T-cell (primary cell): Measurements from ENCODE around the gene ARID4B. TPM values are rescaled to one million over a fixed set of nuclear protein-coding genes. Genes with fewer than 3 reads are reported as not detected.
A peak's percentile ranks its signal among the peaks of the same experiment; 100 is the strongest.

Experiments
- ATAC-seq, 4 experiments: fragments of 200-7000 bp in 3 of 4; fragments of 150-1000 bp in 1 of 4; cut with Tn5 transposase; replicated peaks in 1 of 4; 1 replicate in 3 of 4; 2 replicates in 1 of 4; pipeline ENCODE4 v1.10.0; 2021; ENCODE audit warnings: moderate library complexity in 3 of 4, mild to moderate bottlenecking in 2 of 4, moderate number of reproducible peaks in 1 of 4
- CTCF ChIA-PET, 2 donors: fragments of 300-600 bp; sonication (Branson Sonifier 250); formaldehyde crosslinking; loops; one replicate each; lab custom pipeline; 2022; ENCODE audit warnings: antibody characterized with exemption in 2 of 2; lab: Charles Lee
- POLR2A ChIA-PET, 2 donors: fragments of 300-600 bp; sonication (Branson Sonifier 250); formaldehyde crosslinking; loops; one replicate each; lab custom pipeline; 2022; ENCODE audit warnings: antibody characterized with exemption in 2 of 2; lab: Charles Lee
- DNase-seq, 35 experiments: peaks; one replicate each; pipeline versions ENCODE4 v3.0.0 to v3.0.0-alpha.2; 2013 to 2023
- H3K27ac ChIP-seq: one replicate; pipeline ENCODE4 v1.5.1; 2013; ENCODE audit warnings: low read length
- H3K27me3 ChIP-seq, 2 experiments: replicated peaks in 1 of 2; 1 replicate in 1 of 2; 2 replicates in 1 of 2; pipeline versions ENCODE4 v1.6.1 to v1.7.0; 2013; ENCODE audit warnings: low read length in 1 of 2, mixed read lengths in 1 of 2; ENCODE audit not compliant: control insufficient read depth in 2 of 2, insufficient read depth in 2 of 2; ENCODE audit errors: extremely low read depth in 1 of 2
- H3K36me3 ChIP-seq, 2 donors: 1 replicate in 1 of 2; 2 replicates in 1 of 2; pipeline versions ENCODE4 v1.6.1 to v1.7.0; 2013; ENCODE audit warnings: low read length in 1 of 2; ENCODE audit not compliant: control insufficient read depth in 2 of 2, insufficient read depth in 1 of 2; ENCODE audit errors: extremely low read depth in 1 of 2
- H3K4me1 ChIP-seq, 2 experiments: 1 replicate in 1 of 2; 2 replicates in 1 of 2; pipeline versions ENCODE4 v1.6.1 to v1.7.0; 2013; ENCODE audit warnings: low read length in 2 of 2, mixed read lengths in 1 of 2; ENCODE audit not compliant: insufficient read depth in 2 of 2, control insufficient read depth in 1 of 2; ENCODE audit errors: extremely low read depth in 1 of 2
- H3K4me3 ChIP-seq, 2 donors: 1 replicate in 1 of 2; 2 replicates in 1 of 2; pipeline versions ENCODE4 v1.5.1 to v1.7.0; 2013; ENCODE audit warnings: mild to moderate bottlenecking in 2 of 2, low read length in 1 of 2, moderate library complexity in 1 of 2; ENCODE audit not compliant: control insufficient read depth in 1 of 2; ENCODE audit errors: extremely low read depth in 1 of 2
- H3K9me3 ChIP-seq: 2 replicates; pipeline ENCODE4 v1.7.0; 2013
- H3K27ac Mint-ChIP-seq, 2 donors: one replicate each; pipeline ENCODE4 v1.8.0; 2020 to 2021; ENCODE audit warnings: mild to moderate bottlenecking in 2 of 2, mixed read lengths in 2 of 2
- H3K27me3 Mint-ChIP-seq, 2 donors: one replicate each; pipeline ENCODE4 v1.8.0; 2021 to 2022; ENCODE audit warnings: mixed read lengths in 2 of 2
- H3K36me3 Mint-ChIP-seq: one replicate; pipeline ENCODE4 v1.8.0; 2021; ENCODE audit warnings: mixed read lengths
- H3K4me1 Mint-ChIP-seq, 3 donors: one replicate each; pipeline ENCODE4 v1.8.0; 2020 to 2022; ENCODE audit warnings: mixed read lengths in 3 of 3, mild to moderate bottlenecking in 1 of 3
- H3K4me3 Mint-ChIP-seq, 3 donors: one replicate each; pipeline ENCODE4 v1.8.0; 2020 to 2022; ENCODE audit warnings: mild to moderate bottlenecking in 3 of 3, mixed read lengths in 3 of 3, moderate library complexity in 3 of 3
- H3K9me3 Mint-ChIP-seq, 3 donors: one replicate each; pipeline ENCODE4 v1.8.0; 2020 to 2022; ENCODE audit warnings: mixed read lengths in 3 of 3
- WGBS: methylation state at CpG from one replicate; pipeline ENCODE4 v1.1.5; 2013; ENCODE audit warnings: missing lambda C conversion rate; ENCODE audit not compliant: insufficient coverage; 5-methylcytosine and 5-hydroxymethylcytosine counted together
- total RNA-seq, 35 experiments: library from RNA in 6 of 35; stranded (reverse) in 6 of 35; fragments of 120-200 nt in 1 of 35; gene quantifications; one replicate each; pipeline versions ENCODE4 v1.2.1 to v1.2.4 and lab custom pipeline; 2013 to 2026

The ARID4B gene
- total RNA-seq, 5 donors from 2014 or later (not counting 1 experiment from before 2014, with no cell fraction given) = 70.4 to 151 (median 79.1) TPM

DNA sequence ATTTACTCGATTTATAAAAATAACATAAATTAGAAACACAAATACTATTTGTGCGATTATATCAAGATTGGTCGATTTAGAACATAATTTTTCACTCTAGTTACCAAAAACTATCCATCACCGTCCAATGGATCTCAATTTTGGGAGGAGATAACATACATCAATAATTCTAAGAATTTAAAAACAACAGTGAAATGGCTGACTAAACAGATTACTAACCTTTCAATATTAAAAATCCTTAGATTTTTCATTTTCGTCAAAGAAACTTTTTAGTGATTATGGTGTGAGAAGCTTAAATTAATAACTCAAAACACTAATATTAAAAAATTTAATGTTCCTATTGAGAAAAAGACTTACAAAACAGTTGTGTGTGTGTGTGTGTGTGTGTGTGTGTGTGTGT, 91.9 kb downstream of the ARID4B start:
- POLR2A ChIA-PET = interaction anchor here in 1 of 2 donors (0.7 kb wide), 1 partner anchor 96 kb away, joined by 3 read pairs; no protein-coding TSS in a partner anchor
- no peak overlapping the region for H3K27ac Mint-ChIP-seq

GRCh38 chr1:235229868-235230267, 98.1 kb downstream of the ARID4B start:
- DNase-seq = no peak
- CTCF ChIA-PET = interaction anchor here in 1 of 2 donors (0.6 to 1.4 kb wide), 3 partner anchors 10 to 92 kb away, joined by 3 to 5 read pairs (median 4); no protein-coding TSS in a partner anchor
- 95% methylated on average over 2 of the region's 2 CpGs for WGBS
- H3K4me3 ChIP-seq = no peak overlapping the region
- POLR2A ChIA-PET = interaction anchor here (0.6 kb wide), 5 partner anchors 13 to 1357 kb away, joined by 3 to 5 read pairs (median 4); no protein-coding TSS in a partner anchor
- peaks cover 3 to 57% of the 10 kb centered on the region in 2 donors for H3K36me3 ChIP-seq
- Mint-ChIP-seq H3K36me3 (peaks cover 28% of the 10 kb centered on the region), H3K4me1 (peaks cover 0 to 7% (median 6%) of the 10 kb centered on the region in 3 donors), H3K9me3 (no peaks in the 10 kb centered on the region), H3K27me3 (no peaks in the 10 kb centered on the region), H3K4me3 (no peak overlapping the region), H3K27ac (no peak overlapping the region)
- ATAC-seq = no peak
- no peaks in the 10 kb centered on the region for H3K27me3 ChIP-seq
- H3K27ac ChIP-seq = no peak overlapping the region
- no peaks in the 10 kb centered on the region for H3K4me1 ChIP-seq
- no peaks in the 10 kb centered on the region for H3K9me3 ChIP-seq

More for the DNA sequence above, 91.9 kb downstream of the ARID4B start:
- CTCF ChIA-PET = interaction anchor here in 1 of 2 donors (0.6 to 1.5 kb wide), 2 partner anchors 88 to 181 kb away, joined by 3 read pairs; no protein-coding TSS in a partner anchor
- WGBS = no CpG with 5 or more reads among the region's 5 CpGs
- Histone ChIP-seq H3K4me3 (no peak overlapping the region), H3K9me3 (no peaks in the 10 kb centered on the region), H3K36me3 (peaks cover 3 to 52% of the 10 kb centered on the region in 2 donors), H3K27me3 (no peaks in the 10 kb centered on the region), H3K27ac (no peak overlapping the region), H3K4me1 (peaks cover 0 to 8% of the 10 kb centered on the region in 2 experiments)
- Mint-ChIP-seq H3K9me3 (no peaks in the 10 kb centered on the region), H3K4me1 (peaks cover 21 to 26% (median 22%) of the 10 kb centered on the region in 3 donors), H3K27me3 (no peaks in the 10 kb centered on the region), H3K36me3 (peaks cover 37% of the 10 kb centered on the region), H3K4me3 (no peak overlapping the region)
- no peak for DNase-seq
- no peak for ATAC-seq

GRCh38 chr1:235227414-235227813, 100.6 kb downstream of the ARID4B start:
- Histone ChIP-seq H3K27ac (no peak overlapping the region), H3K9me3 (no peaks in the 10 kb centered on the region), H3K27me3 (no peaks in the 10 kb centered on the region), H3K4me1 (no peaks in the 10 kb centered on the region), H3K36me3 (peaks cover 0 to 57% of the 10 kb centered on the region in 2 donors), H3K4me3 (no peak overlapping the region)
- DNase-seq (no peak), ATAC-seq (no peak)
- no CpG with 5 or more reads among the region's 1 CpG for WGBS
- ChIA-PET POLR2A (interaction anchor here (0.6 to 0.7 kb wide), 3 partner anchors 15 to 219 kb away, joined by 3 to 6 read pairs (median 3); no protein-coding TSS in a partner anchor), CTCF (interaction anchor here in 1 of 2 donors (0.7 kb wide), 3 partner anchors 15 to 213 kb away, joined by 3 to 4 read pairs (median 4); no protein-coding TSS in a partner anchor)
- Mint-ChIP-seq H3K4me1 (peaks cover 0 to 7% (median 5%) of the 10 kb centered on the region in 3 donors), H3K9me3 (no peaks in the 10 kb centered on the region), H3K4me3 (no peak overlapping the region), H3K36me3 (peaks cover 24% of the 10 kb centered on the region), H3K27ac (peak overlapping the region; percentile 23 to 29), H3K27me3 (no peaks in the 10 kb centered on the region)

DNA sequence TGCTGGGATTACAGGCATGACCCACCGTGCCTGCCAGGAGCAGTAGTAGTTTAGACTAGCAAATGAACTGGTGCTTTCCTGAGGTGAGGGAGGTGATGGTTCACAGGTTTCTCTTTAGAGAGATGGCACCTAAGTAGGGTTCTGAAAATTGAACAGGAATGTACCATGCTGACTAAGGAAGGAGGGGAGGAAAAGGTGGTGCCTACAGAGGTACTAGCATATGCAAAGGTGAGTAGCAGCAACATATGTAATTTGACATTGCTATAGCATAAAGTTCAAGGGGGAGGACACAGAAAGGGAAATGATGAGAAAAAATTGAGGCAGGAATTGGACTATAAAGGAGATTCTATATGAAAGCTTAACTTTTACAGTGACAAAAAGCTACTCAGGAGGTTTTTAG, 101.0 kb downstream of the ARID4B start:
- Histone ChIP-seq H3K27ac (no peak overlapping the region), H3K4me1 (no peaks in the 10 kb centered on the region), H3K36me3 (peaks cover 0 to 60% of the 10 kb centered on the region in 2 donors), H3K27me3 (no peaks in the 10 kb centered on the region), H3K9me3 (no peaks in the 10 kb centered on the region), H3K4me3 (no peak overlapping the region)
- Mint-ChIP-seq H3K4me1 (peaks cover 0 to 7% (median 5%) of the 10 kb centered on the region in 3 donors), H3K36me3 (peaks cover 24% of the 10 kb centered on the region), H3K4me3 (no peak overlapping the region), H3K9me3 (no peaks in the 10 kb centered on the region), H3K27ac (peak overlapping the region; percentile 23 to 29), H3K27me3 (no peaks in the 10 kb centered on the region)
- 100% methylated on average over 1 of the region's 1 CpG for WGBS
- ChIA-PET CTCF (interaction anchor here in 1 of 2 donors (0.7 kb wide), 2 partner anchors 38 to 214 kb away, joined by 3 to 4 read pairs; no protein-coding TSS in a partner anchor), POLR2A (interaction anchor here (0.7 kb wide), 2 partner anchors 15 to 219 kb away, joined by 3 to 6 read pairs; no protein-coding TSS in a partner anchor)
- ATAC-seq (no peak), DNase-seq (no peak)

- H3K27ac Mint-ChIP-seq = peak overlapping the region; percentile 11 to 28
- Histone ChIP-seq H3K27ac (no peak overlapping the region), H3K4me3 (no peak overlapping the region), H3K27me3 (no peaks in the 10 kb centered on the region), H3K36me3 (peaks cover 0 to 66% of the 10 kb centered on the region in 2 donors), H3K4me1 (no peaks in the 10 kb centered on the region), H3K9me3 (no peaks in the 10 kb centered on the region)
- no peaks in the 10 kb centered on the region for H3K27me3 Mint-ChIP-seq
- CTCF ChIA-PET = interaction anchor here (0.5 to 1.5 kb wide), 5 partner anchors 26 to 195 kb away, joined by 3 to 6 read pairs (median 3); no protein-coding TSS in a partner anchor
- no peak for ATAC-seq
- H3K4me1 Mint-ChIP-seq = peaks cover 0 to 7% (median 5%) of the 10 kb centered on the region in 3 donors
- H3K36me3 Mint-ChIP-seq = peaks cover 20% of the 10 kb centered on the region
- POLR2A ChIA-PET = interaction anchor here in 1 of 2 donors (0.9 kb wide), 1 partner anchor 18 kb away, joined by 3 read pairs; no protein-coding TSS in a partner anchor
- H3K4me3 Mint-ChIP-seq = no peak overlapping the region
- DNase-seq = no peak
- no peaks in the 10 kb centered on the region for H3K9me3 Mint-ChIP-seq
These were observed 102.7 kb downstream of the ARID4B start for GRCh38 chr1:235225299-235225698.

GRCh38 chr1:235221653-235222375, 106.2 kb downstream of the ARID4B start:
- Histone ChIP-seq H3K27me3 (no peaks in the 10 kb centered on the region), H3K4me3 (no peak overlapping the region), H3K9me3 (no peaks in the 10 kb centered on the region), H3K4me1 (no peaks in the 10 kb centered on the region), H3K36me3 (peaks cover 0 to 54% of the 10 kb centered on the region in 2 donors), H3K27ac (no peak overlapping the region)
- ATAC-seq (no peak), DNase-seq (no peak)
- ChIA-PET CTCF (interaction anchor here in 1 of 2 donors (0.6 kb wide), 1 partner anchor 726 kb away, joined by 3 read pairs; no protein-coding TSS in a partner anchor), POLR2A (interaction anchor here in 1 of 2 donors (0.6 kb wide), 1 partner anchor 83 kb away, joined by 4 read pairs; no protein-coding TSS in a partner anchor)
- no peak overlapping the region for H3K27ac Mint-ChIP-seq
- H3K9me3 Mint-ChIP-seq = no peaks in the 10 kb centered on the region
- H3K27me3 Mint-ChIP-seq = no peaks in the 10 kb centered on the region
- peaks cover 18% of the 10 kb centered on the region for H3K36me3 Mint-ChIP-seq
- no peak overlapping the region for H3K4me3 Mint-ChIP-seq
- WGBS = no CpG with 5 or more reads among the region's 3 CpGs
- peaks cover 0 to 6% (median 2%) of the 10 kb centered on the region in 3 donors for H3K4me1 Mint-ChIP-seq
